OCI-LY3 (cell line): ENCODE results near the gene ST8SIA2.

ENCODE experiments used
- CTCF ChIP-seq: fragments of 200-600, 300-600 bp; sonication (generic); IDR thresholded peaks from 2 replicates; pipeline ENCODE4 v1.5.1; 2014; ENCODE audit warnings: antibody characterized with exemption, low read length, low read depth
- EZH2phosphoT487 ChIP-seq: fragments of 200-600 bp; shearing (Covaris generic); IDR thresholded peaks from 2 replicates; pipeline ENCODE4 v1.6.1; 2018; ENCODE audit warnings: antibody characterized with exemption, mixed run types, low read depth

- no peak for TF ChIP-seq CTCF
- no peak for TF ChIP-seq EZH2phosphoT487
Observed at GRCh38 chr15:92463352-92463751, 69.7 kb downstream of the ST8SIA2 start.
